ENCODE results near the gene KIRREL3.

GRCh38 chr11:126383339-126384335 is 616.9 kb downstream of the KIRREL3 start:
- TF ChIP-seq CTCF (IDR thresholded peaks at IDR 0.05): no peak
- TF ChIP-seq POLR2A (IDR thresholded peaks at IDR 0.05): no peak

Measured in prostate gland (tissue), 2 donors.